GM18519 (cell line): Measurements from ENCODE around the gene RER1.

Experiments used
- ATAC-seq: cut with Tn5 transposase; IDR thresholded peaks from one replicate; pipeline ENCODE4 v1.9.1; 2021; ENCODE audit warnings: mild to moderate bottlenecking, moderate library complexity; ENCODE audit not compliant: unreplicated experiment, low FRiP score

Gene RER1

GRCh38 chr1:2386636-2387611 is 4.7 kb upstream of the RER1 start:
- ATAC-seq: no peak

- ATAC-seq: no peak
Observed at GRCh38 chr1:2388004-2388913, 3.4 kb upstream of the RER1 start.

- ATAC-seq: no peak
Observed at GRCh38 chr1:2389644-2390043, 2.0 kb upstream of the RER1 start.

GRCh38 chr1:2391931-2392509 is 379 bp downstream of the RER1 start:
- ATAC-seq: no peak

- no peak for ATAC-seq
Observed at GRCh38 chr1:2392686-2393085, 1.0 kb downstream of the RER1 start.

- no peak for ATAC-seq
Observed at GRCh38 chr1:2393471-2393877, 1.8 kb downstream of the RER1 start.

- no peak for ATAC-seq
Observed at GRCh38 chr1:2394220-2394619, 2.6 kb downstream of the RER1 start.

GRCh38 chr1:2394761-2395160 is 3.1 kb downstream of the RER1 start:
- ATAC-seq: no peak

- no peak for ATAC-seq
Observed at GRCh38 chr1:2395245-2395644, 3.6 kb downstream of the RER1 start.

GRCh38 chr1:2396059-2396458 is 4.4 kb downstream of the RER1 start:
- ATAC-seq: no peak

- ATAC-seq: no peak
Observed at GRCh38 chr1:2396476-2396875, 4.8 kb downstream of the RER1 start.

- ATAC-seq: no peak
Observed at GRCh38 chr1:2397007-2397679, 5.5 kb downstream of the RER1 start.

GRCh38 chr1:2398871-2399270 is 7.2 kb downstream of the RER1 start:
- ATAC-seq: no peak

GRCh38 chr1:2399890-2400575 is 8.4 kb downstream of the RER1 start:
- no peak for ATAC-seq

- ATAC-seq: no peak
Observed at GRCh38 chr1:2400576-2400909, 8.9 kb downstream of the RER1 start.

- no peak for ATAC-seq
Observed at GRCh38 chr1:2400950-2401649, 9.5 kb downstream of the RER1 start.

GRCh38 chr1:2402420-2402819 is 10.8 kb downstream of the RER1 start:
- no peak for ATAC-seq

GRCh38 chr1:2403273-2403672 is 11.6 kb downstream of the RER1 start:
- no peak for ATAC-seq

GRCh38 chr1:2404142-2404889 is 12.7 kb downstream of the RER1 start:
- no peak for ATAC-seq
